H9 (cell line): ENCODE measurements around the gene CALN1. TPM values are rescaled to one million over a fixed set of nuclear protein-coding genes. Genes with fewer than 3 reads are reported as not detected.

Experiments used
- DNase-seq: peaks from one replicate; pipeline ENCODE4 v3.0.0-alpha.2; 2017
- H2AFZ ChIP-seq: one replicate; pipeline ENCODE4 v1.6.1; 2013; ENCODE audit warnings: mild to moderate bottlenecking, low read length, control low read depth, moderate library complexity
- H2AK5ac ChIP-seq: 2 replicates; pipeline ENCODE4 v1.6.1; 2013; ENCODE audit warnings: low read length, control low read depth, mixed read lengths; ENCODE audit not compliant: insufficient read length
- H2BK120ac ChIP-seq: one replicate; pipeline ENCODE4 v1.6.1; 2013; ENCODE audit warnings: low read depth, mild to moderate bottlenecking, low read length, control low read depth, inconsistent platforms; ENCODE audit not compliant: poor library complexity, severe bottlenecking
- H2BK12ac ChIP-seq: 2 replicates; pipeline ENCODE4 v1.6.1; 2013; ENCODE audit warnings: low read length, control low read depth, mixed read lengths, low read depth; ENCODE audit not compliant: insufficient read length
- H2BK15ac ChIP-seq: 2 replicates; pipeline ENCODE4 v1.6.1; 2013; ENCODE audit warnings: low read depth, low read length, control low read depth
- H2BK20ac ChIP-seq: one replicate; pipeline ENCODE4 v1.6.1; 2013; ENCODE audit warnings: low read depth, mild to moderate bottlenecking, low read length, control low read depth, inconsistent platforms; ENCODE audit not compliant: poor library complexity, severe bottlenecking
- H2BK5ac ChIP-seq: 2 replicates; pipeline ENCODE4 v1.6.1; 2013; ENCODE audit warnings: low read length, control low read depth, mixed read lengths; ENCODE audit not compliant: insufficient read length
- H3K14ac ChIP-seq: 2 replicates; pipeline ENCODE4 v1.6.1; 2013; ENCODE audit warnings: low read length, control low read depth; ENCODE audit not compliant: insufficient read depth
- H3K18ac ChIP-seq: 2 replicates; pipeline ENCODE4 v1.6.1; 2013; ENCODE audit warnings: low read depth, mild to moderate bottlenecking, mixed read lengths, low read length, control low read depth; ENCODE audit not compliant: insufficient read length
- H3K23ac ChIP-seq: 2 replicates; pipeline ENCODE4 v1.6.1; 2013; ENCODE audit warnings: low read length, control low read depth, mixed read lengths, low read depth; ENCODE audit not compliant: insufficient read length
- H3K23me2 ChIP-seq: 2 replicates; pipeline ENCODE4 v1.6.1; 2013; ENCODE audit warnings: low read depth, mild to moderate bottlenecking, mixed read lengths, low read length, control low read depth; ENCODE audit not compliant: insufficient read length, poor library complexity, severe bottlenecking
- H3K27ac ChIP-seq: 2 replicates; pipeline ENCODE4 v1.5.1; 2013; ENCODE audit warnings: low read length, control low read depth, mixed read lengths, low read depth; ENCODE audit not compliant: insufficient read length
- H3K27me3 ChIP-seq: 2 replicates; pipeline ENCODE4 v1.6.1; 2013; ENCODE audit warnings: low read length, control low read depth, inconsistent platforms; ENCODE audit not compliant: insufficient read depth
- H3K4ac ChIP-seq: 2 replicates; pipeline ENCODE4 v1.6.1; 2013; ENCODE audit warnings: low read depth, mild to moderate bottlenecking, control low read depth, inconsistent platforms, low read length, moderate library complexity
- H3K4me1 ChIP-seq: 2 replicates; pipeline ENCODE4 v1.6.1; 2013; ENCODE audit warnings: low read length, control low read depth, inconsistent platforms; ENCODE audit not compliant: insufficient read depth
- H3K4me2 ChIP-seq: 2 replicates; pipeline ENCODE4 v1.6.1; 2013; ENCODE audit warnings: low read length, control low read depth, mixed read lengths; ENCODE audit not compliant: insufficient read length, insufficient read depth
- H3K56ac ChIP-seq: 2 replicates; pipeline ENCODE4 v1.6.1; 2013; ENCODE audit warnings: low read depth, mild to moderate bottlenecking, mixed read lengths, low read length, control low read depth; ENCODE audit not compliant: insufficient read length
- H3K79me1 ChIP-seq: 2 replicates; pipeline ENCODE4 v1.6.1; 2013; ENCODE audit warnings: low read depth, mild to moderate bottlenecking, moderate library complexity, low read length, control low read depth, inconsistent platforms; ENCODE audit not compliant: insufficient read depth, poor library complexity, severe bottlenecking
- H3K79me2 ChIP-seq: 2 replicates; pipeline ENCODE4 v1.6.1; 2013; ENCODE audit warnings: low read length, control low read depth, inconsistent platforms; ENCODE audit not compliant: insufficient read depth
- H3K9ac ChIP-seq: 2 replicates; pipeline ENCODE4 v1.6.1; 2013; ENCODE audit warnings: low read length, control low read depth, mixed read lengths; ENCODE audit not compliant: insufficient read length; ENCODE audit errors: extremely low read depth
- H3K9me3 ChIP-seq: one replicate; pipeline ENCODE4 v1.6.1; 2013; ENCODE audit warnings: low read depth, low read length, inconsistent platforms; ENCODE audit not compliant: control insufficient read depth
- H3T11ph ChIP-seq: one replicate; pipeline ENCODE4 v1.6.1; 2013; ENCODE audit warnings: mild to moderate bottlenecking, low read length, control low read depth, inconsistent platforms
- H4K20me1 ChIP-seq: one replicate; pipeline ENCODE4 v1.6.1; 2013; ENCODE audit not compliant: control insufficient read depth, insufficient read length, insufficient read depth
- H4K5ac ChIP-seq: 2 replicates; pipeline ENCODE4 v1.6.1; 2013; ENCODE audit warnings: low read depth, mild to moderate bottlenecking, mixed read lengths, low read length, control low read depth; ENCODE audit not compliant: insufficient read length
- H4K8ac ChIP-seq: replicated peaks from 2 replicates; pipeline ENCODE4 v1.6.1; 2013; ENCODE audit warnings: low read length, control low read depth, mixed read lengths, low read depth; ENCODE audit not compliant: insufficient read length
- H4K91ac ChIP-seq: 2 replicates; pipeline ENCODE4 v1.6.1; 2013; ENCODE audit warnings: low read depth, mild to moderate bottlenecking, moderate library complexity, mixed read lengths, low read length, control low read depth; ENCODE audit not compliant: insufficient read length
- H3K27ac Mint-ChIP-seq, 3 experiments: 2 replicates in 2 of 3; 3 replicates in 1 of 3; pipeline ENCODE4 v1.8.0; 2020 to 2021; ENCODE audit warnings: mixed read lengths in 3 of 3, mild to moderate bottlenecking in 1 of 3, moderate library complexity in 1 of 3
- H3K27me3 Mint-ChIP-seq: 2 replicates; pipeline ENCODE4 v1.8.0; 2021; ENCODE audit warnings: low read depth, mild to moderate bottlenecking, moderate library complexity, mixed read lengths
- H3K36me3 Mint-ChIP-seq, 3 experiments: 2 replicates in 2 of 3; 3 replicates in 1 of 3; pipeline ENCODE4 v1.8.0; 2020 to 2021; ENCODE audit warnings: low read depth in 3 of 3, mixed read lengths in 3 of 3; ENCODE audit not compliant: insufficient read depth in 1 of 3
- H3K4me1 Mint-ChIP-seq, 2 experiments: 2 replicates each; pipeline ENCODE4 v1.8.0; 2020; ENCODE audit warnings: mixed read lengths in 2 of 2
- H3K4me3 Mint-ChIP-seq, 2 experiments: 2 replicates in 1 of 2; 3 replicates in 1 of 2; pipeline ENCODE4 v1.8.0; 2020 to 2021; ENCODE audit warnings: mild to moderate bottlenecking in 2 of 2, mixed read lengths in 2 of 2, moderate library complexity in 1 of 2
- H3K9me3 Mint-ChIP-seq, 2 experiments: 2 replicates in 1 of 2; 3 replicates in 1 of 2; pipeline ENCODE4 v1.8.0; 2020; ENCODE audit warnings: mild to moderate bottlenecking in 2 of 2, mixed read lengths in 2 of 2, moderate library complexity in 1 of 2
- CTCF ChIP-seq: fragments of 200-600 bp; sonication (generic); conservative IDR thresholded peaks from 3 replicates; pipeline ENCODE4 v1.8.0; 2021; ENCODE audit warnings: antibody characterized with exemption, mild to moderate bottlenecking
- WGBS: extraction: QIAGEN DNeasy Blood & Tissue Kit; methylation state at CpG from one replicate; pipeline ENCODE4 v1.1.7; 2013; ENCODE audit warnings: missing lambda C conversion rate, low lambda C conversion rate, mixed read lengths; ENCODE audit not compliant: insufficient read length; ENCODE audit errors: extremely low coverage; 5-methylcytosine and 5-hydroxymethylcytosine counted together
- total RNA-seq: library from RNA; stranded (reverse); gene quantifications from 2 replicates; pipeline ENCODE4 v1.2.1, GENCODE V29; 2021

Gene CALN1
- total RNA-seq, 1 experiment from 2014 or later: 2.8 TPM

GRCh38 chr7:71970725-71971124, 441.4 kb downstream of the CALN1 start:
- Histone ChIP-seq H2BK15ac (no peak overlapping the region), H3K4me1 (no peaks in the 10 kb centered on the region), H2AK5ac (no peak overlapping the region), H3K27me3 (no peaks in the 10 kb centered on the region), H2BK120ac (no peak overlapping the region), H3K4ac (no peak overlapping the region), H4K20me1 (no peaks in the 10 kb centered on the region), H2BK20ac (no peak overlapping the region), H4K8ac (no peak overlapping the region), H3K79me1 (no peaks in the 10 kb centered on the region), H3K14ac (no peak overlapping the region), H4K91ac (no peak overlapping the region), H3K9ac (no peak overlapping the region), H2BK12ac (no peak overlapping the region), H4K5ac (no peak overlapping the region), H2BK5ac (no peak overlapping the region), H3K23me2 (no peaks in the 10 kb centered on the region), H3K9me3 (no peaks in the 10 kb centered on the region), H3K23ac (no peak overlapping the region), H2AFZ (no peak overlapping the region), H3K4me2 (no peak overlapping the region), H3K18ac (no peak overlapping the region), H3K27ac (no peak overlapping the region), H3K79me2 (no peaks in the 10 kb centered on the region), H3K56ac (no peak overlapping the region), H3T11ph (no peak overlapping the region)
- no peaks in the 10 kb centered on the region for H3K4me1 Mint-ChIP-seq
- TF ChIP-seq CTCF: no peak
- no peaks in the 10 kb centered on the region for H3K27me3 Mint-ChIP-seq
- H3K36me3 Mint-ChIP-seq: no peaks in the 10 kb centered on the region
- no peaks in the 10 kb centered on the region for H3K9me3 Mint-ChIP-seq
- no CpG with 5 or more reads among the region's 3 CpGs for WGBS
- H3K27ac Mint-ChIP-seq: no peak overlapping the region
- DNase-seq: no peak
- H3K4me3 Mint-ChIP-seq: no peak overlapping the region
